Activated B cell treated with CpG ODN at 0.5 μM for 24 hours (primary cell): ENCODE measurements around the gene OTP. TPM values are rescaled to one million over a fixed set of nuclear protein-coding genes. Genes with fewer than 3 reads are reported as not detected.

Experiments used
- ATAC-seq: fragments of 200-7000 bp; cut with Tn5 transposase; one replicate; pipeline ENCODE4 v1.10.0; 2021; ENCODE audit warnings: low read depth, mild to moderate bottlenecking, moderate library complexity
- CTCF ChIA-PET: fragments of 350-600 bp; sonication (Branson Sonifier 250); formaldehyde crosslinking; loops from one replicate; lab custom pipeline; 2021; ENCODE audit warnings: antibody characterized with exemption; lab: Charles Lee
- POLR2A ChIA-PET: fragments of 350-600 bp; sonication (Branson Sonifier 250); formaldehyde crosslinking; loops from one replicate; lab custom pipeline; 2021; ENCODE audit warnings: antibody characterized with exemption; lab: Charles Lee
- DNase-seq: peaks from one replicate; pipeline ENCODE4 v3.0.0; 2022
- H3K27ac Mint-ChIP-seq: one replicate; pipeline ENCODE4 v1.8.0; 2020; ENCODE audit warnings: mixed read lengths
- H3K27me3 Mint-ChIP-seq: one replicate; pipeline ENCODE4 v1.8.0; 2021; ENCODE audit warnings: mixed read lengths
- H3K36me3 Mint-ChIP-seq: one replicate; pipeline ENCODE4 v1.8.0; 2021; ENCODE audit warnings: low read depth, mixed read lengths
- H3K4me1 Mint-ChIP-seq: one replicate; pipeline ENCODE4 v1.8.0; 2021; ENCODE audit warnings: mixed read lengths
- H3K4me3 Mint-ChIP-seq: one replicate; pipeline ENCODE4 v1.8.0; 2020; ENCODE audit warnings: mild to moderate bottlenecking, mixed read lengths
- H3K9me3 Mint-ChIP-seq: one replicate; pipeline ENCODE4 v1.8.0; 2020; ENCODE audit warnings: mixed read lengths
- intact Hi-C: fragments of 100-400 bp; cut with micrococcal nuclease; formaldehyde crosslinking; loops from one replicate; pipeline ENCODE4 v1.15.1; 2024
- total RNA-seq: library from RNA; stranded (reverse); gene quantifications from 2 replicates; pipeline ENCODE4 v1.2.3, GENCODE V29; 2022
- TF ChIP-seq, protein P1 (sequence below): fragments of 200-600 bp; IDR thresholded peaks from one replicate; pipeline ENCODE4 v1.8.0; 2022; ENCODE audit warnings: antibody characterized with exemption, mild to moderate bottlenecking

The OTP gene
- total RNA-seq, 1 donor from 2014 or later = not detected

GRCh38 chr5:77643654-77644370, 5.3 kb upstream of the OTP start:
- DNase-seq (no peak), ATAC-seq (no peak)
- no peak overlapping the region for H3K4me3 Mint-ChIP-seq
- TF ChIP-seq, protein P1, sequence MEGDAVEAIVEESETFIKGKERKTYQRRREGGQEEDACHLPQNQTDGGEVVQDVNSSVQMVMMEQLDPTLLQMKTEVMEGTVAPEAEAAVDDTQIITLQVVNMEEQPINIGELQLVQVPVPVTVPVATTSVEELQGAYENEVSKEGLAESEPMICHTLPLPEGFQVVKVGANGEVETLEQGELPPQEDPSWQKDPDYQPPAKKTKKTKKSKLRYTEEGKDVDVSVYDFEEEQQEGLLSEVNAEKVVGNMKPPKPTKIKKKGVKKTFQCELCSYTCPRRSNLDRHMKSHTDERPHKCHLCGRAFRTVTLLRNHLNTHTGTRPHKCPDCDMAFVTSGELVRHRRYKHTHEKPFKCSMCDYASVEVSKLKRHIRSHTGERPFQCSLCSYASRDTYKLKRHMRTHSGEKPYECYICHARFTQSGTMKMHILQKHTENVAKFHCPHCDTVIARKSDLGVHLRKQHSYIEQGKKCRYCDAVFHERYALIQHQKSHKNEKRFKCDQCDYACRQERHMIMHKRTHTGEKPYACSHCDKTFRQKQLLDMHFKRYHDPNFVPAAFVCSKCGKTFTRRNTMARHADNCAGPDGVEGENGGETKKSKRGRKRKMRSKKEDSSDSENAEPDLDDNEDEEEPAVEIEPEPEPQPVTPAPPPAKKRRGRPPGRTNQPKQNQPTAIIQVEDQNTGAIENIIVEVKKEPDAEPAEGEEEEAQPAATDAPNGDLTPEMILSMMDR = no peak
- ChIA-PET CTCF (no interaction called here), POLR2A (no interaction called here)
- H3K4me1 Mint-ChIP-seq = peaks cover 15% of the 10 kb centered on the region
- H3K27ac Mint-ChIP-seq = peak overlapping the region; percentile 37
- peaks cover 67% of the 10 kb centered on the region for H3K27me3 Mint-ChIP-seq
- peaks cover 3% of the 10 kb centered on the region for H3K9me3 Mint-ChIP-seq
- intact Hi-C loops = loop anchor here (1.0 to 2.0 kb wide), 2 partner anchors 13 to 133 kb away; partner anchors contain the start of gene TBCA
- no peaks in the 10 kb centered on the region for H3K36me3 Mint-ChIP-seq

- no peaks in the 10 kb centered on the region for H3K36me3 Mint-ChIP-seq
- TF ChIP-seq, protein P1 = no peak
- DNase-seq = no peak
- no peak overlapping the region for H3K4me3 Mint-ChIP-seq
- H3K27ac Mint-ChIP-seq = no peak overlapping the region
- ChIA-PET POLR2A (no interaction called here), CTCF (no interaction called here)
- H3K27me3 Mint-ChIP-seq = peaks cover 60% of the 10 kb centered on the region
- intact Hi-C loops = no loop called here
- peaks cover 15% of the 10 kb centered on the region for H3K4me1 Mint-ChIP-seq
- H3K9me3 Mint-ChIP-seq = peaks cover 3% of the 10 kb centered on the region
- no peak for ATAC-seq
Observed at GRCh38 chr5:77642738-77643653, 4.5 kb upstream of the OTP start.

GRCh38 chr5:77641963-77642737, 3.6 kb upstream of the OTP start:
- no peak overlapping the region for H3K4me3 Mint-ChIP-seq

DNA sequence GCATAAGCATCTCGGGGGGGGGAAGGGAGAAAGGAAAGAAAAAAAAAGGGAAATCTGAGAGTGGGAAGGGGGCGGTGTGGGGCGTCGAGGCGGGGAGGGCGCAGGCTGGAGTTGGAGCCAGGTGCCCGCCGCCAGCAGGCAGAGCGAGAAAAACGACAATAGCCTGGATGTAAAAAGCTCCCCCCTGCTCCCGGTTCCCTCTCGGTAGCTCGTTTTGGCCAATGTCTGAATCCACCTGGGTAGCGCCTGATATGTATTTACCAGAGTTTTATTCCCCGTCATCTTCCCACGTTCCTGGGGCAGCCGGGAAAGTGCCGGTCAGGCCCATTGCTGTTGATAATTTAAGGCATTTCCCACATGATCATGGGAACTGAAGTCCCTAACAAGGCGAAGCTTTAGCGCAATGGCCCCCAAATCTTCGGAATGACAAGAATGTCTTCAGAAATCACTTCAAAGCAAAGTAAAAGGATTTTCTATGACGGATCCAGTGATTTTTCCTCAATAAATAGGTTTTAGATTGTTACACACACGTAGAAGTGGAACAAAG, 3.0 kb upstream of the OTP start:
- TF ChIP-seq, protein P1 = no peak
- ChIA-PET POLR2A (no interaction called here), CTCF (no interaction called here)
- ATAC-seq (no peak), DNase-seq (no peak)
- peaks cover 3% of the 10 kb centered on the region for H3K9me3 Mint-ChIP-seq
- H3K27me3 Mint-ChIP-seq = peaks cover 68% of the 10 kb centered on the region
- no peak overlapping the region for H3K4me3 Mint-ChIP-seq
- intact Hi-C loops = no loop called here
- peak overlapping the region; percentile 42 for H3K27ac Mint-ChIP-seq
- peaks cover 16% of the 10 kb centered on the region for H3K4me1 Mint-ChIP-seq
- peaks cover 3% of the 10 kb centered on the region for H3K36me3 Mint-ChIP-seq

More at GRCh38 chr5:77641963-77642737, 3.6 kb upstream of the OTP start:
- no peak for ATAC-seq
- intact Hi-C loops = no loop called here
- TF ChIP-seq, protein P1 = no peak
- peaks cover 3% of the 10 kb centered on the region for H3K9me3 Mint-ChIP-seq
- peaks cover 16% of the 10 kb centered on the region for H3K4me1 Mint-ChIP-seq
- H3K27ac Mint-ChIP-seq = no peak overlapping the region
- peaks cover 3% of the 10 kb centered on the region for H3K36me3 Mint-ChIP-seq
- no peak for DNase-seq
- CTCF ChIA-PET = no interaction called here
- H3K27me3 Mint-ChIP-seq = peaks cover 68% of the 10 kb centered on the region
- POLR2A ChIA-PET = no interaction called here
